Ishikawa (cell line): ENCODE measurements around the gene ZNF426.

Experiments used
- CEBPB ChIP-seq: IDR thresholded peaks from 2 replicates; pipeline ENCODE4 v1.6.1; 2012
- CREB1 ChIP-seq: IDR thresholded peaks from 2 replicates; pipeline ENCODE4 v1.6.1; 2012; ENCODE audit warnings: low read depth
- EGR1 ChIP-seq: IDR thresholded peaks from 2 replicates; pipeline ENCODE4 v1.6.1; 2012
- EP300 ChIP-seq: IDR thresholded peaks from 2 replicates; pipeline ENCODE4 v1.6.1; 2012; ENCODE audit warnings: borderline replicate concordance
- FOXM1 ChIP-seq: IDR thresholded peaks from 2 replicates; pipeline ENCODE4 v1.6.1; 2012; ENCODE audit warnings: low read depth, borderline replicate concordance
- NFIC ChIP-seq: IDR thresholded peaks from 2 replicates; pipeline ENCODE4 v1.6.1; 2012
- RAD21 ChIP-seq: IDR thresholded peaks from 2 replicates; pipeline ENCODE4 v1.6.1; 2012; ENCODE audit warnings: low read depth
- TAF1 ChIP-seq: IDR thresholded peaks from 2 replicates; pipeline ENCODE4 v1.6.1; 2012; ENCODE audit warnings: low read depth, mild to moderate bottlenecking
- TCF12 ChIP-seq: IDR thresholded peaks from 2 replicates; pipeline ENCODE4 v1.6.1; 2012; ENCODE audit warnings: low read depth
- TEAD4 ChIP-seq: IDR thresholded peaks from 2 replicates; pipeline ENCODE4 v1.6.1; 2012
- USF1 ChIP-seq: IDR thresholded peaks from 2 replicates; pipeline ENCODE4 v1.6.1; 2012
- YY1 ChIP-seq: IDR thresholded peaks from 2 replicates; pipeline ENCODE4 v1.6.1; 2012; ENCODE audit warnings: low read depth
- ZBTB7A ChIP-seq: IDR thresholded peaks from 2 replicates; pipeline ENCODE4 v1.6.1; 2012; ENCODE audit warnings: low read depth
- TF ChIP-seq, protein P1 (sequence below): IDR thresholded peaks from 2 replicates; pipeline ENCODE4 v1.6.1; 2012; ENCODE audit warnings: low read depth, mild to moderate bottlenecking
- TF ChIP-seq, protein P2 (sequence below): IDR thresholded peaks from 2 replicates; pipeline ENCODE4 v1.6.1; 2012

Gene ZNF426

DNA sequence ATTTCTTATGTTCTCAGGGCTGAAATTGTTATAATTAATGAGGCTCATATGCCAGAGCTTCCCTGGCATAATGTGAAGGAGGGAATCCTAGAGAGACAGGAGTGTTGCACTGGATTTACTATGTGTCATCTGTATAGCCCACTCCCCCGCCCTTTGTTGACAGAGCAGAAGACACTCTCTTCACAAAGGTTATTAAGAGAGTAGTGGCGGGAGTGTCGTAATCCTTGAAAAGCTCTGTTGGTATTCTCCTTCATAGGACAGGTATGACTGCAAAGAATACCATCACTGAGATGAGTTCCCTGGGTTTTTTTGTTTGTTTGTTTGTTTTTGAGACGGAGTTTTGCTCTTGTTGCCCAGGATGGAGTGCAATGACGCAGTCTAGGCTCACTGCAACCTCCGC lies 31.8 kb upstream of the ZNF426 start:
- TF ChIP-seq RAD21 (no peak), TCF12 (no peak), CREB1 (no peak), NFIC (no peak), TAF1 (no peak), EP300 (no peak), TEAD4 (no peak), ZBTB7A (no peak), FOXM1 (no peak), USF1 (no peak), YY1 (no peak), EGR1 (no peak), CEBPB (no peak)
- TF ChIP-seq, protein P1, sequence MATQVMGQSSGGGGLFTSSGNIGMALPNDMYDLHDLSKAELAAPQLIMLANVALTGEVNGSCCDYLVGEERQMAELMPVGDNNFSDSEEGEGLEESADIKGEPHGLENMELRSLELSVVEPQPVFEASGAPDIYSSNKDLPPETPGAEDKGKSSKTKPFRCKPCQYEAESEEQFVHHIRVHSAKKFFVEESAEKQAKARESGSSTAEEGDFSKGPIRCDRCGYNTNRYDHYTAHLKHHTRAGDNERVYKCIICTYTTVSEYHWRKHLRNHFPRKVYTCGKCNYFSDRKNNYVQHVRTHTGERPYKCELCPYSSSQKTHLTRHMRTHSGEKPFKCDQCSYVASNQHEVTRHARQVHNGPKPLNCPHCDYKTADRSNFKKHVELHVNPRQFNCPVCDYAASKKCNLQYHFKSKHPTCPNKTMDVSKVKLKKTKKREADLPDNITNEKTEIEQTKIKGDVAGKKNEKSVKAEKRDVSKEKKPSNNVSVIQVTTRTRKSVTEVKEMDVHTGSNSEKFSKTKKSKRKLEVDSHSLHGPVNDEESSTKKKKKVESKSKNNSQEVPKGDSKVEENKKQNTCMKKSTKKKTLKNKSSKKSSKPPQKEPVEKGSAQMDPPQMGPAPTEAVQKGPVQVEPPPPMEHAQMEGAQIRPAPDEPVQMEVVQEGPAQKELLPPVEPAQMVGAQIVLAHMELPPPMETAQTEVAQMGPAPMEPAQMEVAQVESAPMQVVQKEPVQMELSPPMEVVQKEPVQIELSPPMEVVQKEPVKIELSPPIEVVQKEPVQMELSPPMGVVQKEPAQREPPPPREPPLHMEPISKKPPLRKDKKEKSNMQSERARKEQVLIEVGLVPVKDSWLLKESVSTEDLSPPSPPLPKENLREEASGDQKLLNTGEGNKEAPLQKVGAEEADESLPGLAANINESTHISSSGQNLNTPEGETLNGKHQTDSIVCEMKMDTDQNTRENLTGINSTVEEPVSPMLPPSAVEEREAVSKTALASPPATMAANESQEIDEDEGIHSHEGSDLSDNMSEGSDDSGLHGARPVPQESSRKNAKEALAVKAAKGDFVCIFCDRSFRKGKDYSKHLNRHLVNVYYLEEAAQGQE: no peak
- TF ChIP-seq, protein P2, sequence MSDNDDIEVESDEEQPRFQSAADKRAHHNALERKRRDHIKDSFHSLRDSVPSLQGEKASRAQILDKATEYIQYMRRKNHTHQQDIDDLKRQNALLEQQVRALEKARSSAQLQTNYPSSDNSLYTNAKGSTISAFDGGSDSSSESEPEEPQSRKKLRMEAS: no peak

GRCh38 chr19:9566729-9567128 lies 28.3 kb upstream of the ZNF426 start:
- TF ChIP-seq CEBPB: no peak
- TF ChIP-seq USF1: no peak
- TF ChIP-seq TEAD4: no peak
- no peak for TF ChIP-seq EGR1
- TF ChIP-seq TCF12: no peak
- TF ChIP-seq, protein P1: no peak
- no peak for TF ChIP-seq YY1
- TF ChIP-seq CREB1: no peak
- TF ChIP-seq ZBTB7A: no peak
- TF ChIP-seq FOXM1: no peak
- no peak for TF ChIP-seq TAF1
- TF ChIP-seq RAD21: no peak
- TF ChIP-seq NFIC: no peak
- TF ChIP-seq EP300: no peak
- TF ChIP-seq, protein P2: no peak

GRCh38 chr19:9565900-9566705 lies 27.7 kb upstream of the ZNF426 start:
- TF ChIP-seq TCF12: no peak
- TF ChIP-seq USF1: 0 out of 2 replicates have a peak, but pooled peaks have one; percentile 30
- TF ChIP-seq EP300: no peak
- 0 out of 2 replicates have a peak, but pooled peaks have one; percentile 8 for TF ChIP-seq TEAD4

- TF ChIP-seq, protein P1: no peak
- no peak for TF ChIP-seq USF1
- no peak for TF ChIP-seq TEAD4
- no peak for TF ChIP-seq EP300
- TF ChIP-seq YY1: no peak
- TF ChIP-seq ZBTB7A: no peak
- TF ChIP-seq, protein P2: no peak
- no peak for TF ChIP-seq CREB1
- TF ChIP-seq TCF12: no peak
- no peak for TF ChIP-seq NFIC
- no peak for TF ChIP-seq CEBPB
- no peak for TF ChIP-seq TAF1
Measured at GRCh38 chr19:9552536-9553274, 14.3 kb upstream of the ZNF426 start.
